HEK293 (cell line): ENCODE measurements around the gene UBE2G2.

Source experiments
- CTCF ChIA-PET: fragments of 350-600 bp; formaldehyde crosslinking; extraction: SDS; loops from one replicate; lab custom pipeline; 2021; ENCODE audit warnings: antibody characterized with exemption; lab: Yijun Ruan, JAX
- POLR2A ChIA-PET: fragments of 300-600 bp; formaldehyde crosslinking; extraction: SDS; loops from one replicate; lab custom pipeline; 2020; ENCODE audit warnings: antibody characterized with exemption, inconsistent platforms; lab: Yijun Ruan, JAX
- H3K27ac ChIP-seq: fragments of 200-500 bp; sonication (Bioruptor generic); 2 replicates; pipeline ENCODE4 v1.5.1; 2014; ENCODE audit warnings: low read depth, low read length, control low read depth, inconsistent platforms; ENCODE audit errors: extremely low read depth
- H3K36me3 ChIP-seq, 2 experiments: fragments of 200-500 bp in 1 of 2; sonication (Bioruptor generic) in 1 of 2; 1 replicate in 1 of 2; 2 replicates in 1 of 2; pipeline ENCODE4 v1.5.1; 2014 to 2017; ENCODE audit warnings: inconsistent platforms in 2 of 2, low read length in 2 of 2; ENCODE audit not compliant: control insufficient read depth in 2 of 2, insufficient read depth in 1 of 2
- H3K4me1 ChIP-seq: fragments of 200-500 bp; sonication (Bioruptor generic); 2 replicates; pipeline ENCODE4 v1.5.1; 2014; ENCODE audit warnings: mild to moderate bottlenecking, low read length, inconsistent platforms; ENCODE audit not compliant: control insufficient read depth, insufficient read depth
- H3K4me3 ChIP-seq: 2 replicates; pipeline ENCODE4 v1.5.1; 2011; ENCODE audit warnings: low read depth, mild to moderate bottlenecking, control low read depth, low read length, moderate library complexity
- H3K9me3 ChIP-seq: fragments of 200-500 bp; sonication (Bioruptor generic); 2 replicates; pipeline ENCODE4 v1.5.1; 2014; ENCODE audit warnings: low read depth, low read length, inconsistent platforms; ENCODE audit not compliant: control insufficient read depth, insufficient read depth
- CTCF ChIP-seq: fragments of 450-650 bp; formaldehyde crosslinking; IDR thresholded peaks from 2 replicates; pipeline ENCODE4 v1.5.1; 2016; ENCODE audit warnings: missing biosample characterization, missing genetic modification characterization
- GLIS2 ChIP-seq: fragments of 450-650 bp; formaldehyde crosslinking; IDR thresholded peaks from 2 replicates; pipeline ENCODE4 v1.5.1; 2016; ENCODE audit warnings: missing biosample characterization, missing genetic modification characterization
- HOXA7 ChIP-seq: sonication (generic); formaldehyde crosslinking; IDR thresholded peaks from 2 replicates; pipeline ENCODE4 v1.8.1; 2022; ENCODE audit warnings: missing genetic modification reagents, borderline replicate concordance
- INSM2 ChIP-seq: fragments of 450-650 bp; formaldehyde crosslinking; IDR thresholded peaks from 2 replicates; pipeline ENCODE4 v1.5.1; 2016; ENCODE audit warnings: missing biosample characterization, missing genetic modification characterization
- KLF7 ChIP-seq: fragments of 450-650 bp; formaldehyde crosslinking; IDR thresholded peaks from 2 replicates; pipeline ENCODE4 v1.5.1; 2016; ENCODE audit warnings: missing biosample characterization, missing genetic modification characterization, borderline replicate concordance
- PRDM1 ChIP-seq: fragments of 450-650 bp; formaldehyde crosslinking; IDR thresholded peaks from 2 replicates; pipeline ENCODE4; 2016; ENCODE audit warnings: missing biosample characterization, missing genetic modification characterization
- RBAK ChIP-seq: fragments of 450-650 bp; formaldehyde crosslinking; IDR thresholded peaks from 2 replicates; pipeline ENCODE4 v1.5.1; 2016; ENCODE audit warnings: missing biosample characterization, missing genetic modification characterization
- REPIN1 ChIP-seq: fragments of 450-650 bp; formaldehyde crosslinking; IDR thresholded peaks from 2 replicates; pipeline ENCODE4 v1.5.1; 2017; ENCODE audit warnings: missing biosample characterization, missing genetic modification characterization, low read depth
- SP7 ChIP-seq: fragments of 450-650 bp; formaldehyde crosslinking; IDR thresholded peaks from 2 replicates; pipeline ENCODE4 v1.5.1; 2016; ENCODE audit warnings: missing biosample characterization, missing genetic modification characterization
- ZBTB10 ChIP-seq: fragments of 450-650 bp; formaldehyde crosslinking; IDR thresholded peaks from 2 replicates; pipeline ENCODE4 v1.5.1; 2016; ENCODE audit warnings: missing biosample characterization, missing genetic modification characterization
- ZBTB17 ChIP-seq: fragments of 450-650 bp; formaldehyde crosslinking; IDR thresholded peaks from 2 replicates; pipeline ENCODE4 v1.5.1; 2016; ENCODE audit warnings: missing biosample characterization, missing genetic modification characterization
- ZBTB26 ChIP-seq: fragments of 450-650 bp; formaldehyde crosslinking; optimal IDR thresholded peaks from 2 replicates; pipeline ENCODE3; 2016; ENCODE audit warnings: missing biosample characterization, mild to moderate bottlenecking, missing genetic modification characterization
- ZBTB48 ChIP-seq: fragments of 450-650 bp; formaldehyde crosslinking; IDR thresholded peaks from 2 replicates; pipeline ENCODE4 v1.5.1; 2016; ENCODE audit warnings: missing biosample characterization, missing genetic modification characterization
- ZIC2 ChIP-seq: fragments of 450-650 bp; formaldehyde crosslinking; IDR thresholded peaks from 2 replicates; pipeline ENCODE4 v1.5.1; 2016; ENCODE audit warnings: missing biosample characterization, missing genetic modification characterization
- ZNF18 ChIP-seq: fragments of 450-650 bp; formaldehyde crosslinking; IDR thresholded peaks from 2 replicates; pipeline ENCODE4 v1.5.1; 2016; ENCODE audit warnings: missing biosample characterization, missing genetic modification characterization
- ZNF223 ChIP-seq: fragments of 450-650 bp; formaldehyde crosslinking; IDR thresholded peaks from 2 replicates; pipeline ENCODE4 v1.5.1; 2016; ENCODE audit warnings: missing biosample characterization, missing genetic modification characterization
- ZNF239 ChIP-seq: fragments of 450-650 bp; formaldehyde crosslinking; IDR thresholded peaks from 2 replicates; pipeline ENCODE4 v1.5.1; 2016; ENCODE audit warnings: missing biosample characterization, missing genetic modification characterization
- ZNF24 ChIP-seq: fragments of 450-650 bp; formaldehyde crosslinking; IDR thresholded peaks from 2 replicates; pipeline ENCODE4 v1.5.1; 2016; ENCODE audit warnings: missing biosample characterization, missing genetic modification characterization
- ZNF274 ChIP-seq, 2 experiments: fragments of 200-500 bp in 1 of 2; fragments of 450-650 bp in 1 of 2; sonication (Bioruptor generic) in 1 of 2; formaldehyde crosslinking in 1 of 2; IDR thresholded peaks; 2 replicates each; pipeline versions ENCODE4 v1.5.1 to v1.6.1; 2014 to 2016; ENCODE audit warnings: borderline replicate concordance in 1 of 2, inconsistent platforms in 1 of 2, low read length in 1 of 2, missing biosample characterization in 1 of 2, missing genetic modification characterization in 1 of 2
- ZNF423 ChIP-seq: fragments of 450-650 bp; formaldehyde crosslinking; IDR thresholded peaks from 2 replicates; pipeline ENCODE4 v1.5.1; 2016; ENCODE audit warnings: missing biosample characterization, missing genetic modification characterization
- ZNF521 ChIP-seq: fragments of 450-650 bp; formaldehyde crosslinking; IDR thresholded peaks from 2 replicates; pipeline ENCODE4 v1.5.1; 2017; ENCODE audit warnings: missing biosample characterization, mild to moderate bottlenecking, missing genetic modification characterization
- ZNF571 ChIP-seq: fragments of 450-650 bp; formaldehyde crosslinking; IDR thresholded peaks from 2 replicates; pipeline ENCODE4 v1.5.0; 2017; ENCODE audit warnings: missing biosample characterization, missing genetic modification characterization
- ZNF792 ChIP-seq: fragments of 450-650 bp; formaldehyde crosslinking; IDR thresholded peaks from 2 replicates; pipeline ENCODE4 v1.5.1; 2016; ENCODE audit warnings: missing biosample characterization, missing genetic modification characterization
- ZNF830 ChIP-seq: fragments of 450-650 bp; IDR thresholded peaks from 2 replicates; pipeline ENCODE4 v1.5.0; 2018; ENCODE audit warnings: missing biosample characterization, missing genetic modification characterization, low read depth, mild to moderate bottlenecking, moderate library complexity
- ZNF837 ChIP-seq: fragments of 450-650 bp; formaldehyde crosslinking; IDR thresholded peaks from 2 replicates; pipeline ENCODE4 v1.5.1; 2016; ENCODE audit warnings: missing biosample characterization, missing genetic modification characterization
- ZSCAN16 ChIP-seq: fragments of 450-650 bp; formaldehyde crosslinking; IDR thresholded peaks from 2 replicates; pipeline ENCODE4 v1.5.1; 2016; ENCODE audit warnings: missing biosample characterization, missing genetic modification characterization
- ZSCAN5A ChIP-seq: fragments of 450-650 bp; formaldehyde crosslinking; IDR thresholded peaks from 2 replicates; pipeline ENCODE4 v1.5.1; 2016; ENCODE audit warnings: missing biosample characterization, missing genetic modification characterization

Gene UBE2G2

GRCh38 chr21:44802396-44803153 lies 955 bp upstream of the UBE2G2 start:
- ChIA-PET POLR2A (interaction anchor here (1.0 to 2.9 kb wide), 9 partner anchors 8 to 130 kb away, joined by 3 to 22 read pairs (median 6); partner anchors contain the start of genes PTTG1IP and SUMO3), CTCF (interaction anchor here (0.6 to 1.5 kb wide), 4 partner anchors 10 to 261 kb away, joined by 3 to 5 read pairs (median 4); no protein-coding TSS in a partner anchor)
- peak overlapping the region; percentile 69; the same call in 1 of the 2 replicates for H3K27ac ChIP-seq
- H3K4me3 ChIP-seq = peak overlapping the region; percentile 82
- peaks cover 15 to 62% of the 10 kb centered on the region in 2 experiments for H3K36me3 ChIP-seq
- peaks cover 4% of the 10 kb centered on the region; the same call in 1 of the 2 replicates for H3K4me1 ChIP-seq
- no peaks in the 10 kb centered on the region for H3K9me3 ChIP-seq
- TF ChIP-seq INSM2 (tag by site-specific recombination) (no peak), HOXA7 (CRISPR knock-in tag) (no peak), ZNF274 (IDR thresholded peaks at IDR 0.05; ENCODE audit: low read length) (no peak), ZNF274 (tag by site-specific recombination; IDR thresholded peaks at IDR 0.05; ENCODE audit: borderline replicate concordance) (no peak), ZNF24 (no peak), ZNF521 (no peak), ZBTB17 (peak; percentile 28; the same call in 1 of the 2 replicates), RBAK (tag by site-specific recombination) (no peak), ZNF830 (tag by site-specific recombination) (no peak), ZNF792 (tag by site-specific recombination) (no peak), GLIS2 (tag by site-specific recombination) (no peak), ZBTB48 (peak; percentile 99), KLF7 (tag by site-specific recombination) (no peak), PRDM1 (no peak), ZNF837 (no peak), ZNF571 (tag by site-specific recombination) (no peak), CTCF (tag by site-specific recombination) (peak; percentile 20), ZNF223 (tag by site-specific recombination) (no peak), ZIC2 (tag by site-specific recombination) (no peak; the same call in 1 of the 2 replicates), ZSCAN16 (tag by site-specific recombination) (no peak), ZNF18 (tag by site-specific recombination) (no peak), ZSCAN5A (tag by site-specific recombination) (no peak), SP7 (tag by site-specific recombination) (no peak), REPIN1 (tag by site-specific recombination) (no peak), ZBTB10 (tag by site-specific recombination) (peak; percentile 87), ZNF239 (tag by site-specific recombination) (no peak), ZNF423 (tag by site-specific recombination) (peak; percentile 77), ZBTB26 (tag by site-specific recombination) (no peak)
